Fibroblast of the aortic adventitia (primary cell): ENCODE measurements around the gene TAGLN. TPM values are rescaled to one million over a fixed set of nuclear protein-coding genes. Genes with fewer than 3 reads are reported as not detected.

Experiments used
- DNase-seq: peaks from one replicate; pipeline ENCODE4 v3.0.0-alpha.2; 2010; ENCODE audit warnings: low read depth
- H3K4me3 ChIP-seq: 2 replicates; pipeline ENCODE4 v1.5.1; 2011; ENCODE audit warnings: low read depth, mild to moderate bottlenecking, control low read depth, low read length, moderate library complexity
- CTCF ChIP-seq: IDR thresholded peaks from 2 replicates; pipeline ENCODE4 v1.5.1; 2011; ENCODE audit warnings: mild to moderate bottlenecking, low read length, control low read depth, inconsistent platforms; ENCODE audit not compliant: insufficient read depth
- total RNA-seq: library from RNA; depleted of rRNA; stranded (reverse); fragments of >200 nt; gene quantifications from 2 replicates; pipeline ENCODE4 v1.2.3, GENCODE V29; 2012; ENCODE audit warnings: low replicate concordance

The TAGLN gene
- total RNA-seq, 1 donor, result 631 TPM

- DNase-seq, result peak; percentile 70
- no peak for TF ChIP-seq CTCF
- no peak overlapping the region for H3K4me3 ChIP-seq
Measured at GRCh38 chr11:117221775-117222517, 22.8 kb downstream of the TAGLN start.

GRCh38 chr11:117222991-117223740 lies 24.0 kb downstream of the TAGLN start:
- DNase-seq, result no peak
- H3K4me3 ChIP-seq, result no peak overlapping the region
- TF ChIP-seq CTCF, result no peak

- no peak overlapping the region for H3K4me3 ChIP-seq
- no peak for DNase-seq
- TF ChIP-seq CTCF, result no peak
Measured at GRCh38 chr11:117223741-117224689, 24.8 kb downstream of the TAGLN start.

- TF ChIP-seq CTCF, result no peak
- no peak for DNase-seq
- no peak overlapping the region for H3K4me3 ChIP-seq
Measured at GRCh38 chr11:117225553-117226170, 26.5 kb downstream of the TAGLN start.

GRCh38 chr11:117226388-117227385 lies 27.5 kb downstream of the TAGLN start:
- peak; percentile 77 for TF ChIP-seq CTCF
- H3K4me3 ChIP-seq, result no peak overlapping the region
- peak; percentile 87 for DNase-seq
